SJCRH30 (cell line): ENCODE measurements around the gene MED29. TPM values are rescaled to one million over a fixed set of nuclear protein-coding genes. Genes with fewer than 3 reads are reported as not detected.

Experiments
- DNase-seq, 2 experiments: peaks; one replicate each; pipeline ENCODE4 v3.0.0-alpha.2; 2015 to 2020
- H3K27ac ChIP-seq: fragments of 250-450 bp; sonication (Bioruptor Pico); 2 replicates; pipeline ENCODE4 v1.5.1; 2020; ENCODE audit warnings: mild to moderate bottlenecking, moderate library complexity
- H3K27me3 ChIP-seq: fragments of 250-450 bp; sonication (Bioruptor Pico); 2 replicates; pipeline ENCODE4 v1.5.1; 2020; ENCODE audit warnings: mild to moderate bottlenecking, moderate library complexity
- H3K36me3 ChIP-seq: fragments of 250-450 bp; sonication (Bioruptor Pico); 2 replicates; pipeline ENCODE4 v1.5.1; 2020; ENCODE audit warnings: mild to moderate bottlenecking, moderate library complexity
- H3K4me1 ChIP-seq: fragments of 250-450 bp; sonication (Bioruptor Pico); 2 replicates; pipeline ENCODE4 v1.5.1; 2020; ENCODE audit warnings: mild to moderate bottlenecking, moderate library complexity
- H3K4me3 ChIP-seq: fragments of 250-450 bp; sonication (Bioruptor Pico); 2 replicates; pipeline ENCODE4 v1.5.1; 2020; ENCODE audit warnings: mild to moderate bottlenecking, moderate library complexity
- H3K9me3 ChIP-seq: fragments of 250-450 bp; sonication (Bioruptor Pico); replicated peaks from 2 replicates; pipeline ENCODE4 v1.5.1; 2020; ENCODE audit warnings: mild to moderate bottlenecking, moderate library complexity
- total RNA-seq: library from RNA; depleted of rRNA; stranded (reverse); fragments of >200 nt; shearing (Covaris generic); gene quantifications from 2 replicates; pipeline ENCODE4 v1.2.3, GENCODE V29; 2014

The MED29 gene
- total RNA-seq, 1 experiment from 2014 or later, result 31.9 TPM

DNA sequence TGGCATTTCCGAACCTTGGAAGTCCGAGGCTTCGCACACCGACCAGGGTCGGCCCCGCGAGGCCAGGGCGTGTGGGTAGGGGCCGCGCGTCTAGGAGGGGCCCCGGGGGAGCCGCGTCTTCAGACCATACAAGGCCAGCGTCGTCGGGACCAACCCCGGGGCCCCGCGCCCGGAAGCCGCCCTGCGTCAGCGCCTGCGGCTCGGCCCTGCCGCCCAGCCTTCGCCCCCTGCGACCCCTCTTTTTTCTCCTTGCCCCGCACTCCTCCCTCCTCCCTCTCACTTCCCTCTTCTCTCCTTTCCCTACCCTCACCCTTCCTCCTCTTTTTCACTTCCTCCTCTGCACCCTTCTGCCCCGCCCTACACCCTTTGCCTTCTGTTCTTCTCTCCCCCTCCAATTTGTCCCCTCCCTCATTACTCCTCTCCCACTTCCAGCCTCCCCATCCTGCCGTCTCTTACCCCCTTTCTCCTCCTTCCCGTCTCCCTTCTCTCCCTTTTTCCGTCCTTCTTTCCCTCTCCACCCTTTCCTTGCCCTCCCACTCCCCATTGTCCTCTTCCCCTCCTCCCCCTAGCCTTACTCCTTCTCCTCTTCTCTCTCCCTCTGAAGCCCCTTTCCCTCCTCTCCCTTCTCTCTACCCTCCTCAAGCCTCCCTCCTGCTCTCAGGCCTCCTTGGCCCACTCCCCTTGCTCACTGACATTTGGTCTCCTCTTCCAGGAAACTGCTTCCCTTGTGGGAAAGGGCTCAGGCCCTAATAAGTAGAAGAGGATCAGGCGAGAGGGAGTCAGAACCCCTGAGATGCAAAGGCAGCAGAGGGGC, 19.0 kb downstream of the MED29 start:
- Histone ChIP-seq H3K27ac (peak overlapping the region; percentile 49), H3K27me3 (no peaks in the 10 kb centered on the region), H3K4me3 (peak overlapping the region; percentile 64), H3K36me3 (no peaks in the 10 kb centered on the region), H3K9me3 (no peaks in the 10 kb centered on the region), H3K4me1 (peaks cover 14% of the 10 kb centered on the region)
- DNase-seq, result peak; percentile 62 to 69

DNA sequence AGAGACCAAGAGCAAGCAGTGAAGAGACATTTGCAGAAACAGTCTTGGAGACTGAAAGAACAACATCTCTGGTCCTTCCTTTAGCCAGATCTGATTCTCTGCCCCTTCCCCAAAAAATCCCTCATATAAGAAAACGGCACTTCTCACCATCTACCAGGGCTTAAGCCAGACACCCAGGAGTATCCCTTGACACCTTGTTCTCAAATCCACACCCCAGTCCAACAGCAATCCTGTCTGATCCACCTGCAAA, 19.6 kb downstream of the MED29 start:
- Histone ChIP-seq H3K4me3 (peak overlapping the region; percentile 64), H3K4me1 (peaks cover 14% of the 10 kb centered on the region)
- no peak for DNase-seq

DNA sequence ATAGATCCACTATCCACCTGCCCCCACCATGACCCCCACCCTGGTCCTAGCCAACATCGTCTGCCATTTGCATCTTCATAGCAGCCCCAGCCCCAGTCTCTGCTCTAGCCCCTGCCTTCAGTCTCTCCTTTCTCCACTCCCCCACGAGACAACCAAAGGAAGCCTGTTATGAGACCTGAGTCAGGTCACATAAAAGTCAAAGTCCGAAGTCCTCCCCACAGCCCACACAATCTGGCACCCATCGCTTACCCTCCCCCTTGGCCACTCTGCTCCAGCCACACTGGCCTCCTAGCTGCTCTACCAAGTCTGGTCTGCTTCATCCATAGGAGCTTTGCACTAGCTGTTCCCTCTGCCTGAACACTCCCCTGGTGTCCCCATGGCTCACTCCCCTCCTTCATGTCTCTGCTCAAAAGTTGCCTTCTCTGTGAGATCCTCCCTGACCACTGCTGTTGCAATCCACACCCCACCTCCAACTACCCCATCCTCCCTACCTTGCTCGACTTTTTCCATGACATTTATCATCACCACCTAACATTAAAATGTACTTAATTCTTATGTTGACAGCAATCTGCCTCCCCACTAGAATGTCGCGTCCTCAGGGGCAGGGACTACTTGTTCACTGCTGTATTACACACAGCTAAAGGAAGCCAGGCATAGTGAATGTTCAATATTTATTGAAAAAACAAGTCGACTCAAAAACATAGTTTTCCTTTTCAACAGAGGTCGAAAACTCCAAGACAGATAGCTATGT, 20.1 kb downstream of the MED29 start:
- Histone ChIP-seq H3K4me1 (peaks cover 14% of the 10 kb centered on the region), H3K36me3 (no peaks in the 10 kb centered on the region), H3K9me3 (no peaks in the 10 kb centered on the region), H3K27me3 (no peaks in the 10 kb centered on the region), H3K4me3 (peak overlapping the region; percentile 36), H3K27ac (no peak overlapping the region)
- DNase-seq, result no peak

More for the DNA sequence above, 19.6 kb downstream of the MED29 start:
- no peaks in the 10 kb centered on the region for H3K36me3 ChIP-seq
- H3K9me3 ChIP-seq, result no peaks in the 10 kb centered on the region
- no peak overlapping the region for H3K27ac ChIP-seq
- H3K27me3 ChIP-seq, result no peaks in the 10 kb centered on the region

DNA sequence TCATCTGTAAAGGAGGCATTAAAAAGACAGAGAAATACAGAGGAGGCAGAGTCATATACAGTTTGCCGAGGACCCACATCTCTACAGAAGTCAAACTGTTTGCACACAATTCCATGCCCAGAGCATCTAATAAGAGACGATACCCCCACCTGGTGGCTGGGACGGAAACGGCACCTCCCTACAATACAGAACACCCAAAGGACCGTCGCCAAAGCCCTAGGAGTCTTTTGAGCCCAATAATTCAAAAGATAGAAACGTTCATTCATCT, 20.6 kb downstream of the MED29 start:
- Histone ChIP-seq H3K27ac (no peak overlapping the region), H3K36me3 (no peaks in the 10 kb centered on the region), H3K27me3 (no peaks in the 10 kb centered on the region), H3K4me1 (peaks cover 14% of the 10 kb centered on the region), H3K4me3 (peak overlapping the region; percentile 36), H3K9me3 (no peaks in the 10 kb centered on the region)
- peak; percentile 94 to 98 for DNase-seq

DNA sequence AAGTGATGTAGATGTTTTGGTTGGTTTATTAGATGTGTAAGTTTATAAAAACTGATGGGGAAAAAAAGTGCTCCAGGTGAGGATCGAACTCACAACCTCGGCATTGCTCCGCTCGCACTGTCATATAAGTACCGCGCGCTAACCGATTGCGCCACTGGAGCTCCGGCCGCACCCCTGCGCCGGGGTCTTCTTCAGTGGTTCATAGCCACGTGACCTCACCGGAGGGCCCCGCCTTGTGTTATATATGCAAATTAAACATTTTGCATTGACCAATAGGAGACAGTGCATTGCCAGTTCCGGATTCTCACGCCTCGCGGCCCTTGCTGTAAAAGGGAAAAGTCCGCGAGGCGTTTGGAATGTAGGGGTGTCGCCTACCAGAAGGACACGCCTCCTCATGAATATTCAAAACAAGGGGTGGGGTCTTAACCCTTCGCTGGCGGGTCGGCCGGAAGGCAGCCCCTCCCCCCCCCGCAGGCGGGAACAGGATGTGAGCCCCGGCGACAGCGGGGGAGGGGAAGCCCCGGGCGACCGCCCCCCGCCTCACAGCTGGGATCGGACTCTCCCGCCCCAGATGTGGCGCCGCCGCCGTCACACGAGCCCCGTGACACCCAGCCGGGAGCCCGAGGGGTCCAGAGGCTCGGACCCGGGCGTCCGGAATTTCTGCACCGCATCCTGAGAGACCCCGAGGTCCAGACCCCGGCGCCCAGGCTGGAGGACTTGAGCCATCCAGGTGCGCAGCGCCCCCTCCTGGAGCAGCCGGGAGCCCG, 21.1 kb downstream of the MED29 start, which contains the start of gene PLEKHG2:
Gene PLEKHG2 (plus strand): TSS at position 570 of the 767 bp plus-strand sequence. CDS start 1,418 bp downstream, outside the sequence.
- DNase-seq, result peak; percentile 100
- H3K27ac ChIP-seq, result peak within 1 kb of the TSS; percentile 72
- H3K9me3 ChIP-seq, result no peaks in the 10 kb centered on the region
- H3K36me3 ChIP-seq, result no peaks in the 10 kb centered on the region
- peak within 1 kb of the TSS; percentile 80 for H3K4me3 ChIP-seq
- H3K27me3 ChIP-seq, result no peaks in the 10 kb centered on the region
- peaks cover 14% of the 10 kb centered on the region for H3K4me1 ChIP-seq

DNA sequence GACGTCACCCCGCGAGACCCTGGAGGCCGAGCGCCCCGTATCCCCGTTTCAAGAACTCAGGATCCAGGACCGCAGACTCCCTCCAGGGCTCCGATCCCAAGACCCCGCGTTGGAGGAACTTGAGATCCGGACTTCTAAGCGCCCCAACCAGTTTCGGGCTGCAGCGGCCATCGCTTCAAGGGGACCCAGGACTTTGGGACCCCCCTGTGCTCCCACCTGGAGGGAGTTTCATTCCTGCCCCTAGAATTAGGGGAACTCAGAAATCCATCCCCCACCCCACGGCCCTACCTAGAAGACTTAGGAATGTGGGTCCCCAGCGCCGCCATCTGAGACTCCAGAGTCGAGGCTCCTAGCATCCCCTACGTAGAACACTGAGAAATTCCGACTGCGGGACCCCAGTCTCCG, 21.7 kb downstream of the MED29 start:
- Histone ChIP-seq H3K4me3 (peak overlapping the region; percentile 80), H3K27ac (peak overlapping the region; percentile 72), H3K27me3 (no peaks in the 10 kb centered on the region), H3K9me3 (no peaks in the 10 kb centered on the region), H3K36me3 (peaks cover 2% of the 10 kb centered on the region; the same call in 1 of the 2 replicates), H3K4me1 (peaks cover 14% of the 10 kb centered on the region)
- no peak for DNase-seq

DNA sequence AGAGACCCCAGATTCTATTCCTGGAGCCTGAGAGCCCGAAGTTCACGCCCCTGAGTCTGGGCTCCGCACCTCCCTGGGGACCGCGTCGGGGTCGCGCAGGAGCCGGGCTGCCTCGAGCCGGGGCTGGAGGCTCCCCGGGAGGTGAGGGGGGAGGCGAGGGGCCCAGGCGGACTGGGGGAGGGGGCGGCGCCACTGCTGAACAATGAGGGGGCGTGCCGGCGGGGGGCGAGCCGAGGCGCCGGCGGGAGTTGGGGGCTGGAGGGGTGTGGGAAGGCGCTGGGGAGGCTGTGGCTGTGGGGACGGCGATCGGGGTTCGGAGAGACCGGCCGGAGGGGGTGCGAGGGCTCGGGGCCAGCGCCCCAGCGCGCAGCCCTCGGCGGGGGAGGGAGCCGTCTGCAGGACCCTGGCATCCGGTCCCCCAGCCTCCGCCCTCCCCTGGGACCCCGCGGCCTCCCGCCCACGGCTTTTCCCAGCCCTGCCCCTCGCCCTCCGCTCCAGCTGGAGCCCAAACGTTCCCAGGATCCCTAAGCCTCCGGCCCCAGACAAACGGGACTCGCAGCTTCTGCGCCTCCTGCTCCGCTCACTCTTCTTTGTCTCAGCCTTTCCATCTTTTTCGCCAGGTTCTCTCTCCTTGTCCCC, 22.2 kb downstream of the MED29 start:
- Histone ChIP-seq H3K27me3 (no peaks in the 10 kb centered on the region), H3K4me1 (peaks cover 14% of the 10 kb centered on the region), H3K27ac (peak overlapping the region; percentile 72), H3K9me3 (no peaks in the 10 kb centered on the region), H3K36me3 (peaks cover 7% of the 10 kb centered on the region), H3K4me3 (peak overlapping the region; percentile 80)
- DNase-seq, result peak; percentile 85 to 87

DNA sequence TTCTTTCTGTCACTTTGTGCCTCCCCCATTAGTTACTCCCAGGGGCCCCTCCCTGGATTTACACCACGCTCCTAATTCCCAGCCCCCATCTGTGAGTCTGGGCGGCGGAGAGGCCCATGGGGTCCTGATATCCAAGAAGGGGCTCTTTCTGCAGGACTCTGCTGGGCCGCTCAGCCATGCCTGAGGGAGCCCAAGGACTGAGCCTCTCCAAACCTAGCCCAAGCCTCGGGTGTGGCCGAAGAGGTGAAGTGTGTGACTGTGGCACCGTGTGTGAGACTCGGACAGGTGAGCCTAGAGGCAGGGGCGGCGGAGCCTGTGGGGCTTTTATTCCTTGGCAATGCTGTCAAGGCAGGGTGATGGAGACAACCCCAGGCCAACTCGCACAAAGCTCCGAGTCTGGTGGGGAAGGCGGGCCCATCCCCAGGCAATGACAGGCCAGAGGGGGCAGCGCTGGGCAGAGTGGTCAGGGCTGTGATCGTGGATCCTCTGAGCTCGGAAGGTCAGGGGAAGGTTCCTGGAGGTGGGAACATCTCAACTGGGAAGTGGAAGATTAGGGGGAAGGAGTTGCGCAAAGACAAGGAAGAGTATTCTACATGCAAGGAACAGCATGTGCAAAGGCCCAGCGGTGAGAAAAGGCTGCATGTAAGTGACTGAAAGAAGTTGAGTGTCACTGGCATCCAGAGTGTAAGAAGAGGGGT, 22.9 kb downstream of the MED29 start:
- Histone ChIP-seq H3K27ac (peak overlapping the region; percentile 72), H3K4me3 (peak overlapping the region; percentile 80), H3K27me3 (no peaks in the 10 kb centered on the region), H3K4me1 (peaks cover 12% of the 10 kb centered on the region), H3K9me3 (no peaks in the 10 kb centered on the region), H3K36me3 (peaks cover 14% of the 10 kb centered on the region)
- peak; percentile 58 to 65 for DNase-seq

DNA sequence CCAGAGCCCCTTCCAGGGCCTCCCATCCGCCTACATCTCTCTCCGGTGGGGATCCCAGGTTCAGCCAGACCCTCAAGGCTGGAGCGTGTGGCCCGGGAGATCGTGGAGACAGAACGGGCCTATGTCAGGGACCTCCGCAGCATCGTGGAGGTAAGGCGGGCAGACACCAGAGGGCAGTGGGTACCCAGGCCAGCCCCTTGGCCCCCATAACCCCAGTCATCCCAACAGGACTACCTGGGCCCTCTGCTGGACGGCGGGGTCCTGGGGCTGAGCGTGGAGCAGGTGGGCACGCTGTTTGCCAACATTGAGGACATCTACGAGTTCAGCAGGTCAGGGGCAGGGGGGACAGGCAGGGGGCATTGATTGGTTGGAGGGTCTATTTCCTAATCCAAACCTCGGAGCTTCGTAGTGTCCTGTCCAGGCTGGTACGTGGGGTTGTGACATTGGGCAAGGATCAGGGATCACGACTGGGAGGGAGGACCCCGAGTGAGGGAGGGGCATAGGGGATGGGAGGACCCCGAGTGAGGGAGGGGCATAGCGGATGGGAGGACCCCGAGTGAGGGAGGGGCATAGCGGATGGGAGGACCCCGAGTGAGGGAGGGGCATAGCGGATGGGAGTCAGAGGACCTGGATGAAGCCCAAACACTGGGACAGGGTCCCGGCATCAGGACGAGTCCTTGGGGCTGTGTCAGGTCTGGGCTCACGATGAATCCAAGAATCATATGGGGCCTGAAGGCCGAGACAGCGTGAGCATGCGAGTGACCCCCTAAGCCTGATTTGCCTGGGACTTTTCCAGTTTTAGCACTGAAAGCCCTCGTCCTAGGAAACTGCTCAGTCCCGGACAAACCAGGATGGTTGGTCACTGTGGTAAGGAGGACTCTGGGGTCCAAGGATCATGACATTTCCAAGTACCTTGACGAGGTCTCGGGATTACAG, 24.2 kb downstream of the MED29 start:
- H3K27ac ChIP-seq, result no peak overlapping the region
- H3K36me3 ChIP-seq, result peaks cover 25% of the 10 kb centered on the region
- no peaks in the 10 kb centered on the region for H3K9me3 ChIP-seq
- no peaks in the 10 kb centered on the region for H3K27me3 ChIP-seq
- H3K4me3 ChIP-seq, result no peak overlapping the region
- DNase-seq, result no peak
- H3K4me1 ChIP-seq, result peaks cover 9% of the 10 kb centered on the region

DNA sequence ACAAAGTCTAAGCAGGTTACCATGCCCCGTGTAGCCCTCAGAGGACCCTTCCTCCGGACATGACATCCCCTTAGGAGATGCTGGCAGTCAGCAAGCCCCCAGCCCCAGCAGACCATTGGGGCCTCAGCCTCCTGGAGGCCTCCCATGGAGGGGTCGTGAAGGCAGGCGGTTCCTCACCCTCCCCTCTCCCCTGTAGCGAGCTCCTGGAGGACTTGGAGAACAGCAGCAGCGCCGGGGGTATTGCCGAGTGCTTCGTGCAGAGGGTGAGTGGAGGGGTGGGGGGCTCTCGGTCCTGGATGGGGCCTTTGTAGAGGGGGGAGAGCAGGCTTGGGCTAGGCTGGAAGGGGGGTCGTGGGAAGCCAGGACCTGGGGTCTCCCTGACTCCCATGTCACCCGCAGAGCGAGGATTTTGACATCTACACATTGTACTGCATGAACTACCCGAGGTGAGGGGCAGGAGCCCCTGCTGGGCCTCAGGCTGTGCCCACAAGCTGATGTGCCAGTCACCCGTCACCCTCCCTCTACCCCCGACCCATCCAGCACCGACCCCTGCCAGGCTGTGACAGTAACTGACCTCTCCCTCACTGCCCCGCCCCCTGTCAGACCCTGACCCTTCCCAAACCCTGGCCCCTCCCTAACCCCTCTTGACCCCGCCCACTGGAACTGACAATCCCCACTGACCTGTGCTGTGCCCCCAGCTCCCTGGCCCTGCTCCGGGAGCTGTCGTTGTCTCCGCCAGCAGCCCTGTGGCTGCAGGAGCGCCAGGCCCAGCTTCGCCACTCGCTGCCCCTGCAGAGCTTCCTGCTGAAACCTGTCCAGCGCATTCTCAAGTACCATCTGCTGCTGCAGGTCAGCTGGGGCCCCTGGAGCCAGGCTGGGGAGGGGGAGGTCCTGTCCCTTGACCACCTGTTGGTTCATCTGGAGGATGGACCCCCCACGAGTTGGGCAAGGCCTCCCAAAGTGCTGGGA, 25.3 kb downstream of the MED29 start:
- Histone ChIP-seq H3K9me3 (no peaks in the 10 kb centered on the region), H3K36me3 (peaks cover 29% of the 10 kb centered on the region), H3K27ac (no peak overlapping the region), H3K4me3 (no peak overlapping the region), H3K4me1 (peaks cover 2% of the 10 kb centered on the region), H3K27me3 (no peaks in the 10 kb centered on the region)
- peak; percentile 63 to 67 for DNase-seq

DNA sequence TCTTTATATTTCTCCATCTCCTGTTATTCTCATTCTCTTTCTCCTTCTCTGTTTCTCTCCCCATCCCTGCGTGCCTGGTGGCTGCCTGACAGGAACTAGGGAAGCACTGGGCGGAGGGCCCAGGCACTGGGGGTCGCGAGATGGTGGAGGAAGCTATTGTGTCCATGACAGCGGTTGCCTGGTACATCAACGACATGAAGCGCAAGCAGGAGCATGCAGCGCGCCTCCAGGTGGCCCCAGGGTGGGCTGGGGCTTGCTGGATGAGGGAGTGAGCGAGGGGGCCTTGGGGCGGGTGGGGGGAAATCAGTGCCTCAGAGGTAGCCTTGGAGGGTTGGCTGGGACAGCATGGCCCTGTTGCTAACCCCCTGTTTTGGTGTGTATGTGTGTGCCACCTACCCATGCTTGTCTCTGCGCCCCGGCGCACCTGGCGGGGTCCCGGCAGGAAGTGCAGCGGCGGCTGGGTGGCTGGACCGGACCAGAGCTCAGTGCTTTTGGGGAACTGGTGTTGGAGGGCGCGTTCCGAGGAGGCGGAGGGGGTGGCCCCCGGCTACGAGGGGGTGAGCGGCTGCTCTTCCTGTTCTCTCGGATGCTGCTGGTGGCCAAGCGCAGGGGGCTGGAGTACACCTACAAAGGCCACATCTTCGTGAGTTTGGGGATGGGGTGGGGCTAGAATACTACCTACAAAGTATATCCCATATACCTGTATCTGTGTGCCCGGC, 26.4 kb downstream of the MED29 start:
- Histone ChIP-seq H3K36me3 (peaks cover 40% of the 10 kb centered on the region), H3K27ac (no peak overlapping the region), H3K27me3 (no peaks in the 10 kb centered on the region), H3K4me1 (no peaks in the 10 kb centered on the region), H3K9me3 (no peaks in the 10 kb centered on the region), H3K4me3 (no peak overlapping the region)
- DNase-seq, result no peak

DNA sequence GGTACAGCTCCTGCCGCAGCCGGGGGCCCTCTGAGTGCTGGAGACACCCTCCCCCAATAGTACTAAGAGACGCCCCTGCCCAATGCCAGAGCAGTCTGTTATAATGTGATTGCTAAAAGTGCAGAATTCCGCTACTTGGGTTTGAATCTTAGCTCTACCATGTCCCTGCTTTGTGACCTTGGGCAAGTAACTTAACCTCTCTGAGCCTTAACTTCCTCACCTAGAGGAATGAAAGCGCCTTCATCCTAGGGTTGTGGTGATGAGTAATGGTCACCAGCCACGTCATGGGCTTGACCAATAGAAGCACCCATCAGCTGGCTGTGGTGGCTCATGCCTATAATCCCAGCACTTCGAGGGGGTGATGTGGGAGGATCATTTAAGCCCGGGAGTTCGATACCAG, 27.8 kb downstream of the MED29 start:
- no peaks in the 10 kb centered on the region for H3K9me3 ChIP-seq
- no peaks in the 10 kb centered on the region for H3K4me1 ChIP-seq
- no peak for DNase-seq
- peaks cover 46% of the 10 kb centered on the region for H3K36me3 ChIP-seq
- H3K27me3 ChIP-seq, result no peaks in the 10 kb centered on the region
- H3K4me3 ChIP-seq, result no peak overlapping the region
- H3K27ac ChIP-seq, result no peak overlapping the region
